DMS114 treated with DMSO at 0.1 percent for 48 hours (cell line): ENCODE data around the gene MARCHF3.
"Not testable (repeated sequence)": the region's sequence is repeated elsewhere in the genome, so short reads cannot be mapped to it uniquely, and the experiment has no call there.

Experiments used
- DNase-seq: peaks from one replicate; lab custom pipeline; 2025; ENCODE audit not compliant: unreplicated experiment; lab: John Stamatoyannopoulos, UW

Gene MARCHF3

GRCh38 chr5:126961128-126961527, 69.2 kb downstream of the MARCHF3 start:
- no peak for DNase-seq

GRCh38 chr5:126959188-126959587, 71.2 kb downstream of the MARCHF3 start:
- no peak for DNase-seq

GRCh38 chr5:126956991-126957390, 73.4 kb downstream of the MARCHF3 start:
- no peak for DNase-seq

GRCh38 chr5:126954981-126955380, 75.4 kb downstream of the MARCHF3 start:
- no peak for DNase-seq

- DNase-seq = no peak
Measured at GRCh38 chr5:126953640-126954039, 76.7 kb downstream of the MARCHF3 start.

GRCh38 chr5:126949475-126949874, 80.9 kb downstream of the MARCHF3 start:
- DNase-seq = no peak

- no peak for DNase-seq
Measured at GRCh38 chr5:126948453-126948852, 81.9 kb downstream of the MARCHF3 start.

- no peak for DNase-seq
Measured at GRCh38 chr5:126948011-126948355, 82.4 kb downstream of the MARCHF3 start.

- no peak for DNase-seq
Measured at GRCh38 chr5:126947146-126948010, 83.0 kb downstream of the MARCHF3 start.

- DNase-seq = not testable (repeated sequence)
Measured at GRCh38 chr5:126942908-126943307, 87.5 kb downstream of the MARCHF3 start.

GRCh38 chr5:126941403-126941802, 89.0 kb downstream of the MARCHF3 start:
- DNase-seq = no peak

GRCh38 chr5:126939887-126940286, 90.5 kb downstream of the MARCHF3 start:
- DNase-seq = no peak

GRCh38 chr5:126938466-126938865, 91.9 kb downstream of the MARCHF3 start:
- no peak for DNase-seq

- no peak for DNase-seq
Measured at GRCh38 chr5:126937771-126938170, 92.6 kb downstream of the MARCHF3 start.

- DNase-seq = no peak
Measured at GRCh38 chr5:126936775-126937418, 93.5 kb downstream of the MARCHF3 start.

GRCh38 chr5:126931963-126932660, 98.2 kb downstream of the MARCHF3 start:
- DNase-seq = no peak

- no peak for DNase-seq
Measured at GRCh38 chr5:126928041-126928440, 102.3 kb downstream of the MARCHF3 start.

- DNase-seq = no peak
Measured at GRCh38 chr5:126927429-126927828, 102.9 kb downstream of the MARCHF3 start.

GRCh38 chr5:126926187-126926586, 104.2 kb downstream of the MARCHF3 start:
- DNase-seq = no peak

- no peak for DNase-seq
Measured at GRCh38 chr5:126925482-126925881, 104.9 kb downstream of the MARCHF3 start.

GRCh38 chr5:126924331-126925033, 105.9 kb downstream of the MARCHF3 start:
- no peak for DNase-seq
